Measurements from ENCODE around the gene DUS3L. TPM values are rescaled to one million over a fixed set of nuclear protein-coding genes. Genes with fewer than 3 reads are reported as not detected.

DUS3L gene
- total RNA-seq, 1 experiment from 2014 or later = 39.6 TPM

DNA sequence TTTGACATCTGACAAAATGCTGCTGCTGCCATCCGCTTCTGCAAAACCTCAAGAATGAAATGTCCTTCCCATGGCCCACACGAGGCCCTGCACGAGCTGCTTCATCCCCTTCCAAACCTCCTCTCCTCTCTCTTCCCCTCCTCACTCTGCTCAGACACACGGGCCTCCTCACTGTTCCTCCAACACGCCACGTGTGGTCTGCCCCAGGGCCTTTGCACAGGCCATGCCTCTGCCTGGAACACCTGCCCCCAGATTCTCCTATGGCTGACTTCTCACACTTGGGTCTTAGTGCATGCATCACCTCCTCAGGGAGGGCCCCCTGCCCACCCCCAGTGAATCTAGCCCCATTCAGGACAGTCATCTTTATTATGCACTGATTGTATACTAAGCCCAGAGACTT is 29.8 kb upstream of the DUS3L start:
- Histone ChIP-seq H3K27me3 (ENCODE audit: control insufficient read depth, insufficient read depth, low read length) (no peaks in the 10 kb centered on the region), H3K4me1 (ENCODE audit: control insufficient read depth, insufficient read depth, low read length) (no peaks in the 10 kb centered on the region; the same call in 1 of the 2 replicates), H3K36me3 (ENCODE audit: control insufficient read depth, insufficient read depth, low read length) (no peaks in the 10 kb centered on the region), H3K9me3 (ENCODE audit: control insufficient read depth, insufficient read depth, low read depth, low read length) (no peaks in the 10 kb centered on the region), H3K4me3 (ENCODE audit: low read depth in 2 of 2, low read length in 2 of 2) (no peak overlapping the region), H3K27ac (ENCODE audit: low read length) (no peak overlapping the region)
- no peak for DNase-seq (ENCODE audit: low read depth, low spot score)
- intact Hi-C loops (cut with micrococcal nuclease; ENCODE audit: unreplicated experiment) = no loop called here
- in situ Hi-C loops (cut with HindIII; ENCODE audit: low pct_unique_long_range_greater_than_20kb, low sequenced_read_pairs) = no loop called here
- ChIA-PET CTCF (no interaction called here), POLR2A (interaction anchor here (0.6 kb wide), 3 partner anchors 68 to 316 kb away, joined by 3 to 6 read pairs (median 5); partner anchors contain the start of gene CATSPERD)
- BruUV-seq (replicated peaks) = no TSS peak
- TF ChIP-seq, protein P1, sequence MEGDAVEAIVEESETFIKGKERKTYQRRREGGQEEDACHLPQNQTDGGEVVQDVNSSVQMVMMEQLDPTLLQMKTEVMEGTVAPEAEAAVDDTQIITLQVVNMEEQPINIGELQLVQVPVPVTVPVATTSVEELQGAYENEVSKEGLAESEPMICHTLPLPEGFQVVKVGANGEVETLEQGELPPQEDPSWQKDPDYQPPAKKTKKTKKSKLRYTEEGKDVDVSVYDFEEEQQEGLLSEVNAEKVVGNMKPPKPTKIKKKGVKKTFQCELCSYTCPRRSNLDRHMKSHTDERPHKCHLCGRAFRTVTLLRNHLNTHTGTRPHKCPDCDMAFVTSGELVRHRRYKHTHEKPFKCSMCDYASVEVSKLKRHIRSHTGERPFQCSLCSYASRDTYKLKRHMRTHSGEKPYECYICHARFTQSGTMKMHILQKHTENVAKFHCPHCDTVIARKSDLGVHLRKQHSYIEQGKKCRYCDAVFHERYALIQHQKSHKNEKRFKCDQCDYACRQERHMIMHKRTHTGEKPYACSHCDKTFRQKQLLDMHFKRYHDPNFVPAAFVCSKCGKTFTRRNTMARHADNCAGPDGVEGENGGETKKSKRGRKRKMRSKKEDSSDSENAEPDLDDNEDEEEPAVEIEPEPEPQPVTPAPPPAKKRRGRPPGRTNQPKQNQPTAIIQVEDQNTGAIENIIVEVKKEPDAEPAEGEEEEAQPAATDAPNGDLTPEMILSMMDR (IDR thresholded peaks at IDR 0.05) = no peak
- TF ChIP-seq SIN3A (IDR thresholded peaks at IDR 0.05; ENCODE audit: borderline replicate concordance, insufficient read depth, low read depth, low read length) (no peak), TCF7L2 (IDR thresholded peaks at IDR 0.05; ENCODE audit: low read depth, low read length) (no peak), POLR2AphosphoS5 (IDR thresholded peaks at IDR 0.05; ENCODE audit: low read depth, low read length) (no peak)
- TF ChIP-seq, protein P2, sequence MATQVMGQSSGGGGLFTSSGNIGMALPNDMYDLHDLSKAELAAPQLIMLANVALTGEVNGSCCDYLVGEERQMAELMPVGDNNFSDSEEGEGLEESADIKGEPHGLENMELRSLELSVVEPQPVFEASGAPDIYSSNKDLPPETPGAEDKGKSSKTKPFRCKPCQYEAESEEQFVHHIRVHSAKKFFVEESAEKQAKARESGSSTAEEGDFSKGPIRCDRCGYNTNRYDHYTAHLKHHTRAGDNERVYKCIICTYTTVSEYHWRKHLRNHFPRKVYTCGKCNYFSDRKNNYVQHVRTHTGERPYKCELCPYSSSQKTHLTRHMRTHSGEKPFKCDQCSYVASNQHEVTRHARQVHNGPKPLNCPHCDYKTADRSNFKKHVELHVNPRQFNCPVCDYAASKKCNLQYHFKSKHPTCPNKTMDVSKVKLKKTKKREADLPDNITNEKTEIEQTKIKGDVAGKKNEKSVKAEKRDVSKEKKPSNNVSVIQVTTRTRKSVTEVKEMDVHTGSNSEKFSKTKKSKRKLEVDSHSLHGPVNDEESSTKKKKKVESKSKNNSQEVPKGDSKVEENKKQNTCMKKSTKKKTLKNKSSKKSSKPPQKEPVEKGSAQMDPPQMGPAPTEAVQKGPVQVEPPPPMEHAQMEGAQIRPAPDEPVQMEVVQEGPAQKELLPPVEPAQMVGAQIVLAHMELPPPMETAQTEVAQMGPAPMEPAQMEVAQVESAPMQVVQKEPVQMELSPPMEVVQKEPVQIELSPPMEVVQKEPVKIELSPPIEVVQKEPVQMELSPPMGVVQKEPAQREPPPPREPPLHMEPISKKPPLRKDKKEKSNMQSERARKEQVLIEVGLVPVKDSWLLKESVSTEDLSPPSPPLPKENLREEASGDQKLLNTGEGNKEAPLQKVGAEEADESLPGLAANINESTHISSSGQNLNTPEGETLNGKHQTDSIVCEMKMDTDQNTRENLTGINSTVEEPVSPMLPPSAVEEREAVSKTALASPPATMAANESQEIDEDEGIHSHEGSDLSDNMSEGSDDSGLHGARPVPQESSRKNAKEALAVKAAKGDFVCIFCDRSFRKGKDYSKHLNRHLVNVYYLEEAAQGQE (IDR thresholded peaks at IDR 0.05; ENCODE audit: insufficient read depth in 1 of 2, low read depth in 2 of 2, low read length in 1 of 2) = no peak
- no peak for ATAC-seq

DNA sequence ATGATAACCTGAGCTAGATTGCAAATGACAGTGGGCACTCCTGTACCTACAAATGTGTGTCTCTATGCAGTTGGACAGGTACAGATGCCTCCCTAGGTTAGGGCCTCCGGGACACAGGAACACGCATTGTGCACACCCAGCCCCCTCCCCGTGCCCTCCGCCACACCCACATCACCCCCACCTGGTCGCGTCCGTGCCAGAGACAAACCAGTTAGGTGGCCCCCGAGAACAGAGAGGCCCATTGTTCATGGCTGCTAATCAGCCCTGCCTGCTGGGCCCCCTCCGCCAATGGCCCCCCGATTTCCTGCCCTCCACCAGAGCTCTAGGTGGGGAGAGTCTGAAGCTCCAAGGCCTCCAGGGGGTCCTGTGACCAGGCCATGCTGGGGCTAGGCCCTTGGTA is 27.6 kb upstream of the DUS3L start:
- no peak for TF ChIP-seq TCF7L2 (IDR thresholded peaks at IDR 0.05; ENCODE audit: low read depth, low read length)
- no peak for TF ChIP-seq POLR2AphosphoS5 (IDR thresholded peaks at IDR 0.05; ENCODE audit: low read depth, low read length)
- TF ChIP-seq, protein P1 (IDR thresholded peaks at IDR 0.05) = no peak
- in situ Hi-C loops (cut with HindIII; ENCODE audit: low pct_unique_long_range_greater_than_20kb, low sequenced_read_pairs) (no loop called here), intact Hi-C loops (cut with micrococcal nuclease; ENCODE audit: unreplicated experiment) (no loop called here)
- Histone ChIP-seq H3K4me1 (ENCODE audit: control insufficient read depth, insufficient read depth, low read length) (no peaks in the 10 kb centered on the region; the same call in 1 of the 2 replicates), H3K9me3 (ENCODE audit: control insufficient read depth, insufficient read depth, low read depth, low read length) (no peaks in the 10 kb centered on the region), H3K36me3 (ENCODE audit: control insufficient read depth, insufficient read depth, low read length) (no peaks in the 10 kb centered on the region), H3K27me3 (ENCODE audit: control insufficient read depth, insufficient read depth, low read length) (no peaks in the 10 kb centered on the region), H3K4me3 (ENCODE audit: low read depth in 2 of 2, low read length in 2 of 2) (no peak overlapping the region), H3K27ac (ENCODE audit: low read length) (no peak overlapping the region)
- CTCF ChIA-PET = no interaction called here
- DNase-seq (ENCODE audit: low read depth, low spot score) (no peak), ATAC-seq (no peak)
- no TSS peak for BruUV-seq (replicated peaks)
- POLR2A ChIA-PET = no interaction called here

Data from Panc1 (cell line).